ENCODE results near the gene PPP1R13L.

GRCh38 chr19:45420356-45420755 lies 15.5 kb upstream of the PPP1R13L start:
- TF ChIP-seq POLR2A (IDR thresholded peaks at IDR 0.05; ENCODE audit: low read length) (no peak), GATA1 (IDR thresholded peaks at IDR 0.05; ENCODE audit: low read depth, low read length) (no peak)

Data from erythroblast (primary cell).